ENCODE results near the gene HOXD13.

HOXD13 gene

GRCh38 chr2:176114930-176115625 is 22.6 kb downstream of the HOXD13 start:
- Mint-ChIP-seq H3K9me3 (ENCODE audit: low read depth) (peaks cover 3% of the 10 kb centered on the region), H3K27ac (no peak overlapping the region), H3K4me1 (ENCODE audit: low read depth) (peaks cover 5% of the 10 kb centered on the region), H3K27me3 (peaks cover 61% of the 10 kb centered on the region), H3K36me3 (peaks cover 7% of the 10 kb centered on the region), H3K4me3 (no peak overlapping the region)

- H3K9me3 Mint-ChIP-seq (ENCODE audit: low read depth), result peaks cover 3% of the 10 kb centered on the region
- peaks cover 6% of the 10 kb centered on the region for H3K36me3 Mint-ChIP-seq
- H3K27ac Mint-ChIP-seq, result peak within 1 kb of the TSS; percentile 66
- peaks cover 62% of the 10 kb centered on the region for H3K27me3 Mint-ChIP-seq
- H3K4me1 Mint-ChIP-seq (ENCODE audit: low read depth), result peaks cover 4% of the 10 kb centered on the region
- no peak within 1 kb of the TSS for H3K4me3 Mint-ChIP-seq
These were observed 23.6 kb downstream of the HOXD13 start, which contains the start of gene HOXD10 for GRCh38 chr2:176115883-176116813. Gene HOXD10, plus strand, starts transcription at chr2:176116778. Its CDS starts 56 bp downstream, at chr2:176116834.

- Mint-ChIP-seq H3K27ac (no peak overlapping the region), H3K9me3 (ENCODE audit: low read depth) (peaks cover 3% of the 10 kb centered on the region), H3K36me3 (peaks cover 5% of the 10 kb centered on the region), H3K4me1 (ENCODE audit: low read depth) (peaks cover 3% of the 10 kb centered on the region), H3K27me3 (peaks cover 59% of the 10 kb centered on the region), H3K4me3 (no peak overlapping the region)
These were observed 24.8 kb downstream of the HOXD13 start for GRCh38 chr2:176117162-176117822.

GRCh38 chr2:176117823-176118371 is 25.4 kb downstream of the HOXD13 start:
- no peak overlapping the region for H3K27ac Mint-ChIP-seq
- H3K27me3 Mint-ChIP-seq, result peaks cover 54% of the 10 kb centered on the region
- H3K36me3 Mint-ChIP-seq, result peaks cover 5% of the 10 kb centered on the region
- H3K9me3 Mint-ChIP-seq (ENCODE audit: low read depth), result peaks cover 3% of the 10 kb centered on the region
- H3K4me3 Mint-ChIP-seq, result no peak overlapping the region
- H3K4me1 Mint-ChIP-seq (ENCODE audit: low read depth), result peaks cover 5% of the 10 kb centered on the region

GRCh38 chr2:176118601-176119339 is 26.2 kb downstream of the HOXD13 start:
- Mint-ChIP-seq H3K27me3 (peaks cover 51% of the 10 kb centered on the region), H3K36me3 (peaks cover 5% of the 10 kb centered on the region), H3K4me3 (no peak overlapping the region), H3K4me1 (ENCODE audit: low read depth) (peaks cover 7% of the 10 kb centered on the region), H3K27ac (no peak overlapping the region), H3K9me3 (ENCODE audit: low read depth) (peaks cover 3% of the 10 kb centered on the region)

- Mint-ChIP-seq H3K4me3 (peak overlapping the region; percentile 17), H3K4me1 (ENCODE audit: low read depth) (peaks cover 11% of the 10 kb centered on the region), H3K9me3 (ENCODE audit: low read depth) (peaks cover 3% of the 10 kb centered on the region), H3K36me3 (peaks cover 5% of the 10 kb centered on the region), H3K27ac (no peak overlapping the region), H3K27me3 (peaks cover 53% of the 10 kb centered on the region)
These were observed 28.1 kb downstream of the HOXD13 start for GRCh38 chr2:176120364-176121189.

- Mint-ChIP-seq H3K27ac (no peak overlapping the region), H3K36me3 (peaks cover 5% of the 10 kb centered on the region), H3K4me1 (ENCODE audit: low read depth) (peaks cover 11% of the 10 kb centered on the region), H3K27me3 (peaks cover 57% of the 10 kb centered on the region), H3K9me3 (ENCODE audit: low read depth) (peaks cover 3% of the 10 kb centered on the region), H3K4me3 (peak overlapping the region; percentile 17)
These were observed 28.9 kb downstream of the HOXD13 start for GRCh38 chr2:176121190-176122051.

GRCh38 chr2:176122052-176122682 is 29.6 kb downstream of the HOXD13 start:
- Mint-ChIP-seq H3K27ac (no peak overlapping the region), H3K4me1 (ENCODE audit: low read depth) (peaks cover 11% of the 10 kb centered on the region), H3K9me3 (ENCODE audit: low read depth) (peaks cover 3% of the 10 kb centered on the region), H3K27me3 (peaks cover 56% of the 10 kb centered on the region), H3K4me3 (peak overlapping the region; percentile 76), H3K36me3 (peaks cover 2% of the 10 kb centered on the region)

GRCh38 chr2:176122683-176123410 is 30.3 kb downstream of the HOXD13 start, which contains the start of gene HOXD9:
Gene HOXD9, plus strand, starts transcription at chr2:176122719. Its CDS starts 50 bp downstream, at chr2:176122769.
- Mint-ChIP-seq H3K4me3 (peak within 1 kb of the TSS; percentile 76), H3K27me3 (peaks cover 54% of the 10 kb centered on the region), H3K9me3 (ENCODE audit: low read depth) (peaks cover 3% of the 10 kb centered on the region), H3K36me3 (peaks cover 2% of the 10 kb centered on the region), H3K4me1 (ENCODE audit: low read depth) (peaks cover 11% of the 10 kb centered on the region), H3K27ac (no peak within 1 kb of the TSS)

GRCh38 chr2:176123411-176124109 is 31.0 kb downstream of the HOXD13 start:
- Mint-ChIP-seq H3K9me3 (ENCODE audit: low read depth) (peaks cover 3% of the 10 kb centered on the region), H3K36me3 (peaks cover 2% of the 10 kb centered on the region), H3K4me3 (peak overlapping the region; percentile 63), H3K4me1 (ENCODE audit: low read depth) (peaks cover 17% of the 10 kb centered on the region), H3K27me3 (peaks cover 53% of the 10 kb centered on the region), H3K27ac (no peak overlapping the region)

- Mint-ChIP-seq H3K36me3 (no peaks in the 10 kb centered on the region), H3K27ac (no peak overlapping the region), H3K4me3 (peak overlapping the region; percentile 63), H3K9me3 (ENCODE audit: low read depth) (no peaks in the 10 kb centered on the region), H3K27me3 (peaks cover 54% of the 10 kb centered on the region), H3K4me1 (ENCODE audit: low read depth) (peaks cover 20% of the 10 kb centered on the region)
These were observed 31.8 kb downstream of the HOXD13 start for GRCh38 chr2:176124110-176124946.
